ENCODE data around the gene FRMD3.
"Not testable (repeated sequence)": the region's sequence is repeated elsewhere in the genome, so short reads cannot be mapped to it uniquely, and the experiment has no call there.

Gene FRMD3

GRCh38 chr9:83388346-83388745 is 149.9 kb downstream of the FRMD3 start:
- DNase-seq (ENCODE audit: low read depth in 2 of 2), result no peak

GRCh38 chr9:83387401-83388185 is 150.6 kb downstream of the FRMD3 start:
- DNase-seq (ENCODE audit: low read depth in 2 of 2), result no peak

GRCh38 chr9:83385317-83385716 is 152.9 kb downstream of the FRMD3 start:
- no peak for DNase-seq (ENCODE audit: low read depth in 2 of 2)

- DNase-seq (ENCODE audit: low read depth in 2 of 2), result no peak
Measured at GRCh38 chr9:83384214-83384613, 154.0 kb downstream of the FRMD3 start.

GRCh38 chr9:83383034-83383433 is 155.2 kb downstream of the FRMD3 start:
- no peak for DNase-seq (ENCODE audit: low read depth in 2 of 2)

GRCh38 chr9:83382421-83382820 is 155.8 kb downstream of the FRMD3 start:
- no peak for DNase-seq (ENCODE audit: low read depth in 2 of 2)

GRCh38 chr9:83379045-83379444 is 159.2 kb downstream of the FRMD3 start:
- DNase-seq (ENCODE audit: low read depth in 2 of 2), result no peak

GRCh38 chr9:83372957-83373356 is 165.2 kb downstream of the FRMD3 start:
- DNase-seq (ENCODE audit: low read depth in 2 of 2), result no peak

- DNase-seq (ENCODE audit: low read depth in 2 of 2), result no peak
Measured at GRCh38 chr9:83367326-83367725, 170.9 kb downstream of the FRMD3 start.

- no peak for DNase-seq (ENCODE audit: low read depth in 2 of 2)
Measured at GRCh38 chr9:83362341-83362995, 175.7 kb downstream of the FRMD3 start.

- no peak for DNase-seq (ENCODE audit: low read depth in 2 of 2)
Measured at GRCh38 chr9:83359039-83359438, 179.2 kb downstream of the FRMD3 start.

- DNase-seq (ENCODE audit: low read depth in 2 of 2), result not testable (repeated sequence)
Measured at GRCh38 chr9:83358493-83358892, 179.7 kb downstream of the FRMD3 start.

GRCh38 chr9:83355729-83356151 is 182.5 kb downstream of the FRMD3 start:
- no peak for DNase-seq (ENCODE audit: low read depth in 2 of 2)

- DNase-seq (ENCODE audit: low read depth in 2 of 2), result no peak
Measured at GRCh38 chr9:83355024-83355444, 183.2 kb downstream of the FRMD3 start.

GRCh38 chr9:83349031-83349430 is 189.2 kb downstream of the FRMD3 start:
- DNase-seq (ENCODE audit: low read depth in 2 of 2), result no peak

GRCh38 chr9:83346655-83347420 is 191.4 kb downstream of the FRMD3 start:
- DNase-seq (ENCODE audit: low read depth in 2 of 2), result no peak

GRCh38 chr9:83343366-83343999 is 194.7 kb downstream of the FRMD3 start:
- no peak for DNase-seq (ENCODE audit: low read depth in 2 of 2)

GRCh38 chr9:83342731-83343130 is 195.5 kb downstream of the FRMD3 start:
- no peak for DNase-seq (ENCODE audit: low read depth in 2 of 2)

- DNase-seq (ENCODE audit: low read depth in 2 of 2), result no peak
Measured at GRCh38 chr9:83342006-83342405, 196.2 kb downstream of the FRMD3 start.

GRCh38 chr9:83340451-83340850 is 197.8 kb downstream of the FRMD3 start:
- DNase-seq (ENCODE audit: low read depth in 2 of 2), result no peak

- DNase-seq (ENCODE audit: low read depth in 2 of 2), result no peak
Measured at GRCh38 chr9:83339435-83339834, 198.8 kb downstream of the FRMD3 start.

GRCh38 chr9:83336706-83337105 is 201.5 kb downstream of the FRMD3 start:
- DNase-seq (ENCODE audit: low read depth in 2 of 2), result no peak

All from stimulated activated CD4-positive, alpha-beta T cell treated with anti-CD3 and anti-CD28 coated beads, Interleukin-1b, Interleukin-23, amount 100 ng/mL, for 1 hour (primary cell).